Activated T-cell treated with anti-CD3 and anti-CD28 coated beads for 4 hours (primary cell): Measurements from ENCODE around the gene ARID1B.
"Not testable (repeated sequence)": the region's sequence is repeated elsewhere in the genome, so short reads cannot be mapped to it uniquely, and the experiment has no call there.

Source experiments
- DNase-seq: peaks from one replicate; pipeline ENCODE4 v3.0.0-alpha.2; 2020

The ARID1B gene

DNA sequence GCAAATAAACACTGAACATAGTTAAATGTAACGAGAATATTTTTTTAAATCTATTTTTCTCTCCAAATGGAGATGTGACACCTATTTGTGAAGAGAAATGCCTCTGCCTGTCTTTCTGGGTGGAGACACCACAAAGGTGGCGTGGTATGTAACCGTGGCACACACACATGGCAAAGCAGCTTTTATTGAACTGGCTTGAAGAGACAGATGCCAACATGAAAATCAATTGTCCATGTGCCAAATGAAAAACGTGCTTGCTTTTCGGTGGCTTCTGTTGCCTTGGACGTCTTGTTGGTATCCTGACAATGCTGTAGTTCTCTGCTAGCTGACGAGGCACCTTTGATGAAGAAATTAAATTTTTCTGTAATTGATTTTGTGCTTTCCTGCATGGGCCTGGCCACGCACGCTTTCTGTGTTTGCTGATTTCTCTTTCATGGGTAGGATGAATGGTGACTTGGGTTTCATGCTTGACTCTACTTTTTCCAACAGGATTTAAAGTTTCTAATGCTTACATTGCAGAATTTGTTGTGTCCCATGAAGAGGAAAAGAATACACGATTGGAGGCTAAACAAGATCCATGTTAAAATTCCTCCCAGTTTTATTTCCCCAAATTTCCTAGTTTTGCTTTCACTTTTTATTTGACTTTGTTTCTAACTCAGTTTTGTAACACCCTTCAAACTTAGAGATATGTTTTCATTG, 343.5 kb downstream of the ARID1B start:
- no peak for DNase-seq

DNA sequence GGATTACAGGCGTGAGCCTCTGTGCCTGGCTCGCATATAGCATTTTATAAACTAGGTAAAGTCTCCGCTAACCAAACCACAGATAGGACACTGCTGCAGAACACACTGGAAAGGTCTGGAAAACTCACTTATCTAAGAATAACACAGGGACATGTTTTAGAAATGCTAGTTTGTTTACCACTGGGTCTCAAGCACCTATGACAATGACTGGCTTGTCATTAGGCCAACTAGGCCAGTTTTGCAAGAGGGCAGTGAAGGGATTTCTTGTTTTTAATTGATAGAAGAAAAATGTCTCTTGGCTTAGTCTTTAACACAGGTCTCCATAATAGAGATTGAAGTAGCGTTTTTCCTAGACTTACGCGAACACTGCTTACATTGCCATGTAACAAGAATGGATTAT, 344.7 kb downstream of the ARID1B start:
- DNase-seq = no peak

DNA sequence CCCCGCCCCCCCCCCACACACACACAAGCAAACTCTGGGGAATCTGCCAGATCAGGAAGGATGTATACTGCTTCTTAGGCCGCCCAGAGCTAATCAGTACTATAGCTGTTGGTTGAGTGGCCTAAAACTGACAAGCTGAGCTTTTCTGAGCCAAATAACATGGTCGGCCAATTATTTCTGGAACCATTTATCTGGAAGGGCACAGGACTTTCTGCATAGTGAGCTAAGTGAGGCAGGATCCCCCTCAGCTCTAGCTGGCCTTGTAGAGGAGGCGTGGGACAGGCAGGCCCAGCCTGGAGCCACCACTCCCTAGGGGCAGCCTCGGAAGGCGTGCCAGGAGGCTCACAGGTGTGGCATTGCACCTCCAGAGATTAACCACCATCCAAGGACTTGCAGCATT, 346.1 kb downstream of the ARID1B start:
- no peak for DNase-seq

GRCh38 chr6:157124485-157125254, 347.5 kb downstream of the ARID1B start:
- DNase-seq = no peak

DNA sequence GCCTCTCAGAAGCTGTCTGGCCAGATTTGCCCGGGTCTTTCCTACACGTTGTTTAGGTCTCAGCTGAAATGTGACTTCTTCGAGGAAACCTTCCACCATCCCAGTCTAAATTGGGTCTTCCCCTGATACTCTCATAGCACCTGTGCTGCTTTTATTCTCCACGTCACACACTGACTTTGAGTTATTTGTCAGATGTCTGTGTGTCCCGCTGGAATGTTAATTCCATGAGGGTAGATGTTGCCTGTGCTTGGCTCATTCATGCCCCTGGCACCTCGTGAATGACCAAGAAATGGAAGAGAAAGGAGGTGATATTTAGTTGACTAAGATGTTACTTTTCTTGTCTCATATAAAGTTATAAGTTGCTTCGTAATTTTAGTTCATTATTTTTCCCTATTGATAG, 348.4 kb downstream of the ARID1B start:
- no peak for DNase-seq

DNA sequence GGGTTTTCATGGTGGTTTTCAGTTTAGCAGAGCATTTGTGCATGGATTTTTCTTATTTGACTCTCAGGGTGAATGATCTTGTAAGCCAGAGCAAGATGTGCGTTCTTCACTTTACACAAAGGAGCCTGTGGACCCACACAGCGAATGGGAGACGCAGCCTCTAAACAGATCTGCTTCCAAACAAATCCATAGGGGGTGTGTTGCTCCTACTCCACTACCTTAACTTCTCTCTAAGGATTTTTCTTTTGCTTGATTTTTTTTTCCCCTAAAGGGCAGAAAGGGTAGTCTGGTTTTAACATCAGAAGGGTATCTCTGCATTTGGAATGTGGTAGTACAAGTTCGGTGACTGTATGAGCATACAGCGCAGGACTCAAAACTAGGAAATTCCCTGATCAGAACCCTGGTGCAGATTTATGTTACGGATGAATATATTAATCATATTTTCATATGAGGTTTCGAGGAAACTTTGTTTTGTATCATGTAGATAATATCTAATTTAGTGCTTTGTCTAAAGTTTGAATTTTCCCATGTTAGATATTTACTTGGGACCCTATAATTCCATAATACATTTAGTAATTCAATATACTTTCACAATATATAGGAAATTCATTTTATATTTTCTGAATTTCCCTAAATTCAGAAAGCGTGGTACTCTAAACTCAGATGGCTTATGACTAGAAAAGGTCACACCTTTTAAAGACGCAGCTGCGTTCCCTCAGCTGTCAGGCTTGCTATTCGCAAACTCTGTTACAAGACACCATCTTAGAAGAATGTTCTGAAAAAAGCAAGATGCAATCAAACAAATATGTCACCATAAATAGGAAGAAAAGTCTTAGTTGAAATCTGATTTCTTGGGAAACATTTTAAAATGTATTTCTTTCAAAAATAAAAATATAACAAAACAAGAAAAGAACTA, 349.3 kb downstream of the ARID1B start:
- no peak for DNase-seq

DNA sequence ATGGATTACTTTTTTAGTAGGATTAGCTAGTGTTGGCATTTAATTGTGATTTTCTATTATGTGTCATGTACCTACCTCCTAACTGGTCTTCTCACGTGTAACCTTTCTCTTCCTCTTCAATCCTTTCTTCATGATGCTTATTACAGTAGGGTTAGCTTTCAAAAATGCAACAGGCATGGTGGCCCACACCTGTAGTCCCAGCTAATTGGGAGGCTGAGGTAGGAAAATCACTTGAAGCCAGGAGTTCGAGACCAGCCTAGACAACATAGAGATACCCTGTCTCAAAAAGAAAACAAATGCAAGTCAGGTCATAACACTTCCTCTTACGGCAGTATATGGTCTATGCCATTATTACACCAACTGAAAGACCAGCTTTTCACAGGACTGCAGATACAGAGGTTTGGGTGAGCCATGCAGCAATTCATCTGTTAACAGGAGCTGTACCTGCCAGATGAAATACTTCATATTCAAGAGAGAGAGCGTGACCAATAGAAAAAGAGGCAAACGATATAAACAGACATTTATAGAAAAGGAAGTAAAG, 351.1 kb downstream of the ARID1B start:
- DNase-seq = no peak

GRCh38 chr6:157131250-157131649, 354.1 kb downstream of the ARID1B start:
- no peak for DNase-seq

DNA sequence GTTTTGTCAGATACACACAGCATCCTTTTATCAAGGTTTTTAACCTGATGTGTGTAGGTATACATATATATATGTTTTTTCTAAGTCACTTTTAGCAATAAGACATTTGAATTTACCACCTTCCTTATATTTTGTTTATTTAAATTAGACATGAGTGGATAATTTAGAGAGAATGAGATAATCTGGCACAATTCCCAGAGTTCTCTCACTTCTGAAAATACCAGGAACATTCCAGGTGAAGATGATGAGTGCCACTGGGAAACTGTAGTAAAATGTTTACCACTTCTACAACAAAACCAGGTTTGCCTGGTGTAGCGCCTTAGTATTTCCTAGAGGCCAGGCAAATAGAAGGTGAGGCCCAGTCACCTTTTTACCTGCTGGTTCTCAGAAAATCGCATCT, 356.7 kb downstream of the ARID1B start:
- no peak for DNase-seq

GRCh38 chr6:157134402-157135047, 357.3 kb downstream of the ARID1B start:
- no peak for DNase-seq

DNA sequence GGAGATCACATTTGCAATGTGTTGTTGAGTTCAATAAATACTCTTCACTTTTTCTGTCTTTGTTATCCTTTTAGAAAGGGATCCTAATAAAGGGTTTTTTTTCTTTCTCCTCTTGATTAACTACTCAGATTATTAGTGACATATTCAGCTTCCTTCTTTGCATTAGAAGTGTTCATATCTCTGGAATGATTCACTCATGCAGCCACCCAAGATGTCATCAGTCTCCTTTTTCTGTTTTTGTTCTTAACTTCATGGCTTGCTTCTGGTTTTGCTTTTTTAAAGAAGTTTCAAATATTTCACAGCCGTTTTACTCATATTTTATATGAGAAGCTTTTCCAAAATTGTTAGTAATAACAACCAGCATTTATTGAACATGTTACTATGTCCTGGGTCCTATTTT, 358.5 kb downstream of the ARID1B start:
- no peak for DNase-seq

- DNase-seq = no peak
These were observed 360.3 kb downstream of the ARID1B start for GRCh38 chr6:157137501-157137900.

GRCh38 chr6:157139054-157139708, 362.0 kb downstream of the ARID1B start:
- no peak for DNase-seq

DNA sequence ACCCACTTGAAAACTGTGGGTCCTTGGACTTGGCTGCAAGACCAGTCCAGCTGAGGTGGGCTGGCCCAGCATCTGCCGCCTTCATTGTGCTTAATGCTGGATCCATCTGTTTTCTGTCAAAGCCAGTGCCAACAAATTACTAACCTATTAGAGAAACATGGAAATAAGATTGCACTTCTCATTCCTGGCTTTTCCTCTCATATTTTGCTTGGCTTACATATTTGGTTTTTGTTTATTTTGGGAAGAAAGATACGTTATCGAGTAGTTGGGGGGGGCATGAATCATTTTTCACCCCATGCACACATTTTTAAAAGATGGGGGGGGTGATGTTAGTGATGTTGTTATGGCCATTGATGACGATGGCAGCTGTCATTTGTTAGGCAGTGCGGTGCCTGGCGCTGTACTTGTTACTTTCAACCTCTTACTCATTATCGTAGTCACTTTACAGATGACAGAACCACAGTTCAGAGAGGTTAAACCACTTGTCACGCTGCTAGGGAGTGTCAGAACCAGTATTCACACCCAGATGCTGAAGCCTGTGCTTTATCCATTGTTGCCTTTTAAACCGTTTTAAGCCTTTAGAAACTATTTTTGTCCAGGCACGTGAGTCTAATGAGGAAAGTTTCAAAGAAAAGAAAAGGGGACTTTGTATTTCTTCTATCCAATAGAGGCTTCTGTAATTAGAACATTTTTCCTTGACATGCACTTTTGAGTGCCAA, 366.2 kb downstream of the ARID1B start:
- no peak for DNase-seq

- DNase-seq = no peak
These were observed 367.0 kb downstream of the ARID1B start for GRCh38 chr6:157143890-157144798.

- DNase-seq = no peak
These were observed 367.8 kb downstream of the ARID1B start for GRCh38 chr6:157144859-157145568.

DNA sequence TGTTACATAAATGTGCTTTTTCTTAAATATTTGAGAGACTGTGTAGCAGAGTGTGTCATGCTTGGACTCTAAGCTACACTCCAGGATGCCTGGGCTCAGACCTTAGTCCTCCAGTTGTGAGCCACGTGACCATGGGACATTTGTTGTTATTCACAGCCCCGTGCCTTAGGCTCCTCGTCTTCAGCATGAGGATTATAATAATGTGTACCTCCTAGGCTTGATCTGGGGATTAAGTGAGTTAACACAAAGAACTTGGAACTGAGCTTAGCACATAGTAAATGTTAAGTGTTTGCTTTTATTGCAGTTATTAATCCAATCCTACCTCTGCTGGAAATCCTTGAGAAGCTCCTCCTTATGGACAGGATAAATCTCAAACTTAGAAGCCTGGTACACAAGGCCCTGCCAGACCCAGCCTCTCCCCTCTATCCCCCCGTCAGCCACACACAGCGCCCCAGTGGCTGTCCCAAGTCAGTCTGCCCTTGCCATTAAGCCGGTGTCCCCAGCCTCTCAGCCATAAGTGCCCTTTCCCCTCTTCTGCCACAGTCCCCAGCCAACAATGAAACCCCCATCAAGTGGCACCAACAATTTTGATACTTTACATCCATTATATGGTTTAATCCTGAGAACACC, 368.6 kb downstream of the ARID1B start:
- DNase-seq = no peak

DNA sequence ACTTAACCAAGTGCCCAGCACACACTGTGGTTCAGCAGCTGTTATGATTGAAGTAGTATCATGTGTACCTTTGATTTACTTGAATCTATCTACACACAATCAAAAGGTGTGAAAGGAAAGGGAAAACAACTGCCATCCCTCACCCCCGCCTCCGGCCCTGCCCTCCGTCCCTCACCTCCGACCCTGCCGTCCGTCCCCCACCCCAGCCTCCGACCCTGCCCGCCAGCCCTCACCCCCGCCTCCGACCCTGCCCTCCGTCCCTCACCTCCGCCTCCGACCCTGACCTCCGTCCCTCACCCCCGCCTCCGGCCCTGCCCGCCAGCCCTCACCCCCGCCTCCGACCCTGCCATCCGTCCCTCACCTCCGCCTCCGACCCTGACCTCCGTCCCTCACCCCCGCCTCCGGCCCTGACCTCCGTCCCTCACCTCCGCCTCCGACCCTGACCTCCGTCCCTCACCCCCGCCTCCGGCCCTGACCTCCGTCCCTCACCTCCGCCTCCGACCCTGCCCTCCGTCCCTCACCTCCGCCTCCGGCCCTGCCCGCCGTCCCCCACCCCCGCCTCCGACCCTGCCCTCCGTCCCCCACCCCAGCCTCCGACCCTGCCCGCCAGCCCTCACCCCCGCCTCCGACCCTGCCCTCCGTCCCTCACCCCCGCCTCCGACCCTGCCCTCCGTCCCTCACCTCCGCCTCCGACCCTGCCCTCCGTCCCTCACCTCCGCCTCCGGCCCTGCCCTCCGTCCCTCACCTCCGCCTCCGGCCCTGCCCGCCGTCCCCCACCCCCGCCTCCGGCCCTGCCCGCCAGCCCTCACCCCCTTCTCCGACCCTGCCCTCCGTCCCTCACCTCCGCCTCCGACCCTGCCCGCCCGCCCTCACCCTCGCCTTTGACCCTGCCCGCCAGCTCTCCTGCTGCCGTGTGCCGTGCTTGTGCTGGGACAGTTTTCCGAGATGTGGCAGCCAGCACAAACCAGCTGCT, 370.2 kb downstream of the ARID1B start:
- DNase-seq = not testable (repeated sequence)
